HTR-8/SVneo (cell line): ENCODE measurements around the gene MAPK1.
A peak's percentile ranks its signal among the peaks of the same experiment; 100 is the strongest.
"Not testable (repeated sequence)": the region's sequence is repeated elsewhere in the genome, so short reads cannot be mapped to it uniquely, and the experiment has no call there.

Source experiments
- DNase-seq: peaks from one replicate; pipeline ENCODE4 v3.0.0; 2011; ENCODE audit warnings: low spot score, mixed read lengths; ENCODE audit not compliant: insufficient read length
- FAIRE-seq: peaks from 2 replicates; lab custom pipeline; 2011; peaks lifted over from hg19 to GRCh38; lab: Jason Lieb, UNC

Gene MAPK1

GRCh38 chr22:21867528-21868266, at the start of gene MAPK1:
MAPK1 (minus strand) TSS chr22:21867645; CDS start chr22:21867440, 205 bp downstream.
- FAIRE-seq = peak; percentile 87
- peak; percentile 82 for DNase-seq

DNA sequence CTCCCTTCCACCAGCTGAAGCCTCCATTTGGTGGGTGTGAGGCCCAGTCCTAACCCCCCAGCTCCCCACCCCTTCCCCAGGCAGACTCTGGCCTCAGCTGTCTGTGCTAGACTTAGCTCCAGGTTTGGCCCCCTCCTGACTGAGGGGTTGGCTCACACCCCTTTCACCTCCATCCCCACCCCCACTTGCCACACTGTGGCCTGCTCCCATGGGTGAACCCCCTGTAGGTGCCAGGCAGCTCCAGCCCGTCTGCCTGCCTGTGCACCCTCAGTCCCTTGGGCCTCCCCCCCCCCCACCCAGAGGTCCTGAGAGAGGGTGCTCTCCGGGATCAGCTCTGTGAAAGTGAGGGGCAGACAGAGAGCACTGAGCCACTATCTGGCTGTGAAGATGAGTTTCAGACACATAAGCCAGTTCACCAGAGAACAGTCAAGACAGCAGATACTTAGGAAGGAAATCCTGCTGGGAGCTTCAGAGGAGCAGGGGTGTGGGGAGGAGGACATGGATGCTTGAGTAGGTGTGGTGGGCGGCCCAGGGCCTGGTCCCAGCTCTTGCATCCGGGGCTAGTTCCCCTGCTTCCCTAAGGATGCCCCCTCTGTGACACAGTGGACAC, 49.0 kb upstream of the MAPK1 start:
- FAIRE-seq (no peak), DNase-seq (no peak)

DNA sequence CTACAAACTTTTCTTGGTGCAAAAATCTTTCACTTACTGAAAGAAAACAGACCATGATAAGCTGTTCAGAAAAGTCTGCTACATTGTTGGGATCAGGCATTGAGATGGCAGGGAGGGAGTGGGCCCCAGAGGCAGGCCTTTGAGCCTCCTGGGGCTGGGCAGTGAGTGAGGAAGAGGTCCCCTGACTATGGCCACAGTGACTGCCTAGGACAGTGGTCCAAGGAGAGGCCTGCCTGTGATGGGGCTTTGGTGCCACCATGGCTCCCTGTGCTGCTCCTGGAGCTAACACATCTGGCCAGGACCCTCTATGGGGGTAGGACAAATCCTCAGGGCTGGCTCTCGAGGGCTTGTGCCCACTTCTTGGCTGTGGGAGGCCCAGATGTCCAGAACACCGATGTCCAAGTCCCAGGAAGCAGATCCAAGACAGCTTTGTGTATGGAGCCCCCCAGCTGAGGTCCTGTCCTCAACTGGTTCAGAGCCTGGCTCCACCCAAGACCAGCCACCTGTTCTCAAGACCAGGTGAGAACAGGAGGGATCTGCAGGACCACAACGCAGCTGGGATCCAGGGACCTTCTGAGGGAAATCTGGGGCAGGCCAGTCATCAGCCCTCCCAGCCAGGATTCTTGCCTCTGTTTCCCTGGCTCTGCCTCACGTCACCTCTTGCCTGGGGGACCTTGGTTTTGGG, 48.3 kb upstream of the MAPK1 start:
- DNase-seq (no peak), FAIRE-seq (no peak)

GRCh38 chr22:21914033-21914642, 46.7 kb upstream of the MAPK1 start:
- FAIRE-seq, DNase-seq: not testable (repeated sequence)

DNA sequence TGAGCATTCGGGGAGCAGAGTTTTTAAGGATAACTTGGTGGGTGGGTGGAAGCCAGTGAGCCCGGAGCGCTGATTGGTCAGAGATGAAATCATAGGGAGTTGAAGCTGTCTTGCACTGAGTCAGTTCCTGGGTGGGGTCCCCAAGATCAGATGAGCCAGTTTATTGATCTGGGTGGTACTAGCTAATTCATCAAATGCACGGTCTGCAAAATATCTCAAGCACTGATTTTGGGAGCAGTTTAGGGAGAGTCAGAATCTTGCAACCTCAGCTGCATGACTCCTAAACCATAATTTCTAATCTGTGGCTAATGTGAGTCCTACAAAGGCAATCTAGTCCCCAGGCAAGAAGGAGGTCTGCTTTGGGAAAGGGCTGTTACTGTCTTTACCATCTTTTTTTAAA, 42.9 kb upstream of the MAPK1 start:
- DNase-seq, FAIRE-seq: not testable (repeated sequence)

- no peak for FAIRE-seq
- DNase-seq = no peak
These were observed 42.4 kb upstream of the MAPK1 start for GRCh38 chr22:21909871-21910270.

DNA sequence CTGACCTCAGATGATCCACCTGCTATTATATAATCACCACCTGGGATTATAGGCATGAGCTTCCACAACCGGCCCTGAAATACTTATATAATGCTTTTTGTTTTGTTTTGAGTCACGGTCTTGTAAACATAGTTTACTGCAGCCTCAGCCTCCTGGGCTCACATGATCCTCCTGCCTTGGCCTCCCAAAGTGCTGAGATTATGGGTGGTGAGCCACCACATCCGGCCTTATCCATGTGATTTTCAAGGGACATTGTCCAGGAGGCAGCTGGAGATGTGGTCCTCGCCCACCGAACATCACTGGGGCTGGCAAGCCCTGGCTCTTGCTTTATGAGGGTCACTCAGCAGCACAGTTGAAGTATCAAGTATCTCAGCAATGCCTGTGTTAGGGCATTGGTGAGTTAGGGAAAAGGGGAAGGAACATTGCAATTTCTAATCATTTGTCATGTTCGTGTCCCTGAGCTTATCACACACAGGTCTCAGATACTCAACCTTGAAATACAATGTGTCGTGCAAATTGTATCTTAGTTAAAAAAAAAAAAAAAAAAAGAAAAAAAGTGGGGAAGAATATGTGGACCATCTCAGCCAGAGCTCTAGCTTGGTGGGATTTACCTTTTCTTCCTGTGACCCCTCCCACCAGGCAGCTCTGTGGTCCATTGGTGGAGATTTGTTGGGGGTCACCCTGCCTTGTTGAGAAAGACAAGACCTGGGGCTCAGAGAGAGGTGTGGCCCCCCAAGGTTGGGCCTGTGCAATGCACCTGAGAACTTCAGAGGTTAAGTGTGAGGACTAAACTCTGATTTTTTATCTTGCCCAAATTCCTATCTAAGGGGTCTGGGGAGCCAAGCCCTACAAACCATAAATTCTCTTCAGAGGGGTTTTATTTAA, 40.4 kb upstream of the MAPK1 start:
- no peak for DNase-seq
- no peak for FAIRE-seq

- DNase-seq, FAIRE-seq: not testable (repeated sequence)
These were observed 37.8 kb upstream of the MAPK1 start for GRCh38 chr22:21905234-21905633.

DNA sequence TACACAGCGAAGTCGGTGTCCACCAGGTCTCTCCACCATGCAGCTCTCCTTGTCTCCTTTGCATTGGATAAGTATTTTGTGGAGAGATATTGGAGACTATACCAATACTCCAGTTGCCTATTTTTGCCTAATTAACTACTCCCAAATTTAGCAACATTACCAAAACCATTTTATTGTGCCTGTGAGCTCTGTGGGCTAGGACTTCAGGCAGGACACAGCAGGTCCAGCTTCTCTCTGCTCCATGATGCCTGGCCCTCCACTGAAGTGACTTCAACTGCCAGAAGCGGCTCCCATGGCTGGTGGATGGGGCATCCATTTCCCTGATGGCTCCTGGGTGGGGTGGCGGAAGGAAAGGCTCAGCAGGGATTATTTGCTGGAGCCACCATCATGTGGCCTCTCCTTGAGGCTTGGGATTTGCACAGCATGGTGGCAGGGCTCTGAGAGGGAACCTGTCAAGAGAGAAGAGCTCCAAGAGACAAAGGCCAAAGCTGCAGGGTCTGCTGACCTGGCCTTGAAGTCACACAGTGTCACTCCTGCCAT, 36.9 kb upstream of the MAPK1 start:
- FAIRE-seq (no peak), DNase-seq (no peak)

DNA sequence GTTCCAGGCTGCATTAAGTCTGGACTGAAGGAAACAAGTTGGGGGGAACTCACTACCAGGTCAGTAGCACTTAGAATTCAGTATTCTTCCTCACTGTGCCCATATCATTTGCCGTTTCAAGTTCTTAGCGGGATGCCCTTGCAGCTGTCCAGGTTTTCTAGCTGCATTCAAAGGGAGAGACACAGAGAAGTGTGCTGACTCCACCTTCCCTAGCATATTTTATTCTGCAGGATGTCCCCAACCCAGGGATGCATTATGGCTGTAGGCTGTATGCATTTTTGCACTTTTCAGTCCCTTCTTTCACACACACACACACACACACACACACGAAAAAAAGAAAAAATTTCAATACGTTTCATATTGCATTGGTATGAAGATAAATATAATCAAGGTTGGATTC, 35.8 kb upstream of the MAPK1 start:
- no peak for DNase-seq
- FAIRE-seq = no peak

GRCh38 chr22:21902296-21903087, 35.0 kb upstream of the MAPK1 start:
- FAIRE-seq (no peak), DNase-seq (no peak)

GRCh38 chr22:21898354-21898896, 31.0 kb upstream of the MAPK1 start:
- FAIRE-seq = no peak
- DNase-seq = no peak

DNA sequence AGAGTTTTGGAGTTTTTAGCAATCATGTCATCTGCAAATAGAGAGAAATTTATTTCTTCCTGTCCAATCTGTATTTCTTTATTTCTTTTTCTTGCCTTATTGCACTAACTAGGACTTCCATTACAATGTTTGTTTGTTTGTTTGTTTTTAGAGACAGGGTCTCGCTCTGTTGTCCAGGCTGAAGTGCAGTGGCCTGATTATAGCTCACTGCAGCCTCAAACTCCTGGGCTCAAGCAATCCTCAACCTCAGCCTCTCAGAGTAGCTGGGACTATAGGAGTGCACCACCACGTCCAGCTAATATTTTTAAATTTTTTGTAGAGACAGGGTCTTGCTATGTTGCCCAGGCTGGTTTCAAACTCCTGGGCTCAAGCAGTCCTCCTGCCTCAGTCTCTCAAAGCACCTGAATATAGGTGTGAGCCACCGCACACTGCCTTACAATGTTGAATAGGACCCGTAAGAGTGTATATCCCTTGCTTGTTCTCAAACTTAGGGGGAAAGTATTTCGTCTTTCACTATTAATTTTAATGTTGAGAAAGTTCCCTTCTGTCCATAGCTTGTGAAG, 29.6 kb upstream of the MAPK1 start:
- no peak for FAIRE-seq
- no peak for DNase-seq

DNA sequence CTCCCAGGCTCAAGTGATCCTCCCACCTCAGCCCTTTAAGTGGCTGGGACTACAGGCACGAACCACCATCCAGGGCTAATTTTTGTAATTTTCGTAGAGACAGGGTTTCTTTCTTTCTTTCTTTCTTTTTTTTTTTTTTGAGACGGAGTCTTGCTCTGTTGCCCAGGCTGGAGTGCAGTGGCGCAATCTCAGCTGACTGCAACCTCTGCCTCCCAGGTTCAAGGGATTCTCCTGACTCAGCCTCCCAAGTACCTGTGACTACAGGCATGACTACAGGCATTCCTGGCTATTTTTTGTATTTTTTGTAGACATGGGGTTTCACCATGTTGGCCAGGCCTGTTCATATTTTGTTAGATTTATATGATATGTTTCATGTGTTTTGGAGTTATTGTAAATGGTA, 28.8 kb upstream of the MAPK1 start:
- not testable (repeated sequence) for FAIRE-seq, DNase-seq

GRCh38 chr22:21894799-21895198, 27.4 kb upstream of the MAPK1 start:
- no peak for FAIRE-seq

DNA sequence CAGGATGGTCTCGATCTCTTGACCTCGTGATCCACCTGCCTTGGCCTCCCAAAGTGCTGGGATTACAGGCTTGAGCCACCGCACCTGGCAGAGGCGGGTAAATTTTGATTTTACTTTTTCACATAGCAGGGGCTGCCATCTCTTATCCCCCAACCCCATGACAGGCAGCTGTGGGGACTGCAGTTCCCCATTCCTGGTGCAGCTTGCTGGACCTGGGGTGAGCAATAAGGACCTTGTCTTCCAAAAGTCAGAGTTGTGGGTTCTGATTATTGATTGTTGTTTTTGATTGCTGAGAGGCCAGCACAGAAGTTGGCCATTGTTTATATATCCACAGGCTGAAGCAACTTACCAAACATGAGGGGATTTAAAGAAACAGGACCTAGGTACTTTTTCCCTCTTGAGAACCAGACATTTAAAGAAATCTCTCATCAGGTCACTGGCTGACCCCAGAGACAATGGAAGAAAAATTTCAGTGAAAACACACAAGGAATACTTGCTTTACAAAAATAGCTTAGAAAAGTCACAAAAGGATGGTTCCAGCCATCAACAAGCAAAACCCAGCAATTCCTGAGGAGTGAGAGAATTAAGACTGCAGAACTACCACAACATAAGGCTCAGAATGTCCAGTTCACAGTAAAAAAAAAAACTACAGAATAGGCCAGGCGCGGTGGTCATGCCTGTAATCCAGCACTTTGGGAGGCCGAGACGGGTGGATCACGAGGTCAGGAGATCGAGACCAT, 22.0 kb upstream of the MAPK1 start:
- no peak for DNase-seq
- FAIRE-seq = no peak

More at GRCh38 chr22:21894799-21895198, 27.4 kb upstream of the MAPK1 start:
- DNase-seq = no peak

GRCh38 chr22:21887841-21888240, 20.4 kb upstream of the MAPK1 start:
- FAIRE-seq (no peak), DNase-seq (no peak)
